HepG2 (cell line): ENCODE results near the gene PDSS2. TPM values are rescaled to one million over a fixed set of nuclear protein-coding genes. Genes with fewer than 3 reads are reported as not detected.
A peak's percentile ranks its signal among the peaks of the same experiment; 100 is the strongest.

Experiments used
- ATF5 ChIP-seq: sonication (generic); formaldehyde crosslinking; IDR thresholded peaks from 2 replicates; pipeline ENCODE4 v1.4.0; 2020; ENCODE audit warnings: mild to moderate bottlenecking, low read depth, missing genetic modification reagents
- BRD4 ChIP-seq: sonication (generic); formaldehyde crosslinking; IDR thresholded peaks from 2 replicates; pipeline ENCODE4 v1.4.0; 2020; ENCODE audit warnings: missing genetic modification reagents
- EZH2 ChIP-seq: conservative IDR thresholded peaks from 2 replicates; pipeline ENCODE4 v1.6.1; 2012; ENCODE audit warnings: mild to moderate bottlenecking, low read depth, low read length, moderate library complexity
- FOXO1 ChIP-seq: sonication (generic); formaldehyde crosslinking; IDR thresholded peaks from 2 replicates; pipeline ENCODE4 v1.4.0; 2020; ENCODE audit warnings: missing genetic modification reagents
- HBP1 ChIP-seq: IDR thresholded peaks from 2 replicates; pipeline ENCODE4 v1.6.1; 2016; ENCODE audit warnings: low read depth, control low read depth
- HOXA9 ChIP-seq: sonication (generic); formaldehyde crosslinking; IDR thresholded peaks from 2 replicates; pipeline ENCODE4 v1.8.1; 2022; ENCODE audit warnings: missing genetic modification reagents, mild to moderate bottlenecking, moderate library complexity, borderline replicate concordance
- PITX1 ChIP-seq: sonication (generic); formaldehyde crosslinking; IDR thresholded peaks from 2 replicates; pipeline ENCODE4 v1.5.1; 2020; ENCODE audit warnings: mild to moderate bottlenecking, missing genetic modification reagents
- PRPF4 ChIP-seq: fragments of 200-400 bp; formaldehyde crosslinking; IDR thresholded peaks from 2 replicates; pipeline ENCODE4 v1.6.1; 2016; ENCODE audit warnings: low read length, low read depth; ENCODE audit not compliant: poor library complexity, severe bottlenecking
- RFXAP ChIP-seq: sonication (generic); formaldehyde crosslinking; IDR thresholded peaks from 2 replicates; pipeline ENCODE4 v1.4.0; 2020; ENCODE audit warnings: missing genetic modification reagents, borderline replicate concordance
- SALL1 ChIP-seq: sonication (generic); formaldehyde crosslinking; IDR thresholded peaks from 2 replicates; pipeline ENCODE4 v1.8.0; 2022; ENCODE audit warnings: mild to moderate bottlenecking, missing genetic modification reagents
- ZEB1 ChIP-seq: IDR thresholded peaks from 2 replicates; pipeline ENCODE4 v1.6.1; 2012; ENCODE audit warnings: mild to moderate bottlenecking, low read depth, inconsistent platforms; ENCODE audit not compliant: insufficient replicate concordance
- ZMYM3 ChIP-seq: sonication (generic); formaldehyde crosslinking; IDR thresholded peaks from 2 replicates; pipeline ENCODE4 v1.5.1; 2020; ENCODE audit warnings: mild to moderate bottlenecking, missing genetic modification reagents
- ZNF230 ChIP-seq: sonication (generic); formaldehyde crosslinking; IDR thresholded peaks from 2 replicates; pipeline ENCODE4 v1.4.0; 2020; ENCODE audit warnings: mild to moderate bottlenecking, missing genetic modification reagents
- ZNF350 ChIP-seq: sonication (generic); formaldehyde crosslinking; IDR thresholded peaks from 2 replicates; pipeline ENCODE4 v1.4.0; 2020; ENCODE audit warnings: mild to moderate bottlenecking, low read depth, missing genetic modification reagents, borderline replicate concordance
- ZNF354B ChIP-seq: sonication (generic); formaldehyde crosslinking; IDR thresholded peaks from 2 replicates; pipeline ENCODE4 v1.8.0; 2022; ENCODE audit warnings: mild to moderate bottlenecking, missing genetic modification reagents
- ZNF552 ChIP-seq: sonication (generic); formaldehyde crosslinking; IDR thresholded peaks from 2 replicates; pipeline ENCODE4 v1.9.0; 2022; ENCODE audit warnings: missing genetic modification reagents, mild to moderate bottlenecking, borderline replicate concordance
- polyA plus RNA-seq, 8 experiments: library from polyadenylated mRNA; depleted of rRNA in 3 of 8; stranded (reverse) in 7 of 8; unstranded in 1 of 8; fragments of >200 nt; fragmentation: Illumina TruSeq in 4 of 8; extraction: Trizol in 4 of 8; gene quantifications; 2 replicates each; pipeline versions ENCODE4 v1.2.1 to v1.2.3, GENCODE V29; 2011 to 2016; ENCODE audit warnings: low read depth in 4 of 8, missing spikeins in 1 of 8, mixed read lengths in 1 of 8; ENCODE audit not compliant: insufficient read depth in 1 of 8
- total RNA-seq, 5 experiments: library from RNA; depleted of rRNA; stranded (reverse); fragments of >200 nt; fragmentation: Illumina TruSeq; extraction: Trizol; gene quantifications; 2 replicates each; pipeline ENCODE4 v1.2.3, GENCODE V29; 2016; ENCODE audit warnings: low read depth in 1 of 5
- TF ChIP-seq, protein P1 (sequence below): IDR thresholded peaks from 2 replicates; pipeline ENCODE4 v1.6.1; 2012; ENCODE audit warnings: low read length, improper control_type of control experiment
- TF ChIP-seq, protein P2 (sequence below): sonication (generic); formaldehyde crosslinking; IDR thresholded peaks from 2 replicates; pipeline ENCODE4 v1.5.0; 2020; ENCODE audit warnings: mild to moderate bottlenecking, missing genetic modification reagents, borderline replicate concordance

PDSS2 gene
- total and polyA plus RNA-seq, 2 of the 13 experiments (the other 11 are each of a cell fraction or from before 2014, with no cell fraction given) = 16.2 to 17.0 TPM

DNA sequence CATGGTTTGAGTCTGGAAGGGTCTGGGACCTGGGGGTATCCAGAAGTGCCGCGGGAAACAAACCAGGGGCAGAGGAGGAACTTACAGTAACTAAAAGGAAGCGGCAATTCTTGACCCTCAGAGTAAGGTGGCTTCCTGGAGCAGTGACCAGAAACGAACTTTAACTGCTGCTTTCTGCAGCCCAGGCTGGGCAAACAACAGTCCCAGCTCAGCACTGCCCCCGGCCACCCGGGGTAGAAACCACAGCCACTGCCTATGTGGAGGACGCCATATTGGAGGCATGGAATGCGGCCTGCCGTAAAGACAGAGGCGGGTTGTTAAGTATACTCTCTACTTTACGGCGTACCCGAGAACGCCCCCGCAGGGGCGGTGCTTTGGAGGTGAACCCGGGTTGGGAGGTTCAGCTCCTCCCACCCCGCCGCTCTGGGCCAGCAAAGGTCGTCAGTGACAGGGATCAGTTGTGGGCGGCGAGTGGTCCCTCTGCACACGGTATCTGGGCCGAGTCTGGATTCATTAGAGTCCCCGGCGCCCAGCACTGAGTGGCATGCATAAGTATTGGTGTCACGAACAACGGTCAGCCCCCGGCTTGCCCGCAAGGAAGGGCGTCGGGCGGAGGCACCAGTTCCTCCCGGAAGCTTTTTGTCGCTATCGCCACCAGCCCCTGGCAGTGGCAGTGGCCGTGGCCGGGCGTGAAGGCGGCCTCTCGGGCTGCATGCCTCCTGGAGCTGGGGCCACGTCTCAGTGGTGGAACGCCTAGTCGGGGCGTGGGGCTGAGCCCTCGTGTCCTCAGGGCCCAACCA is at the start of gene PDSS2 (continued):
- peak; percentile 86; the same call in 1 of the 2 replicates for TF ChIP-seq HBP1
- peak; percentile 34 for TF ChIP-seq ZEB1
- TF ChIP-seq, protein P1, sequence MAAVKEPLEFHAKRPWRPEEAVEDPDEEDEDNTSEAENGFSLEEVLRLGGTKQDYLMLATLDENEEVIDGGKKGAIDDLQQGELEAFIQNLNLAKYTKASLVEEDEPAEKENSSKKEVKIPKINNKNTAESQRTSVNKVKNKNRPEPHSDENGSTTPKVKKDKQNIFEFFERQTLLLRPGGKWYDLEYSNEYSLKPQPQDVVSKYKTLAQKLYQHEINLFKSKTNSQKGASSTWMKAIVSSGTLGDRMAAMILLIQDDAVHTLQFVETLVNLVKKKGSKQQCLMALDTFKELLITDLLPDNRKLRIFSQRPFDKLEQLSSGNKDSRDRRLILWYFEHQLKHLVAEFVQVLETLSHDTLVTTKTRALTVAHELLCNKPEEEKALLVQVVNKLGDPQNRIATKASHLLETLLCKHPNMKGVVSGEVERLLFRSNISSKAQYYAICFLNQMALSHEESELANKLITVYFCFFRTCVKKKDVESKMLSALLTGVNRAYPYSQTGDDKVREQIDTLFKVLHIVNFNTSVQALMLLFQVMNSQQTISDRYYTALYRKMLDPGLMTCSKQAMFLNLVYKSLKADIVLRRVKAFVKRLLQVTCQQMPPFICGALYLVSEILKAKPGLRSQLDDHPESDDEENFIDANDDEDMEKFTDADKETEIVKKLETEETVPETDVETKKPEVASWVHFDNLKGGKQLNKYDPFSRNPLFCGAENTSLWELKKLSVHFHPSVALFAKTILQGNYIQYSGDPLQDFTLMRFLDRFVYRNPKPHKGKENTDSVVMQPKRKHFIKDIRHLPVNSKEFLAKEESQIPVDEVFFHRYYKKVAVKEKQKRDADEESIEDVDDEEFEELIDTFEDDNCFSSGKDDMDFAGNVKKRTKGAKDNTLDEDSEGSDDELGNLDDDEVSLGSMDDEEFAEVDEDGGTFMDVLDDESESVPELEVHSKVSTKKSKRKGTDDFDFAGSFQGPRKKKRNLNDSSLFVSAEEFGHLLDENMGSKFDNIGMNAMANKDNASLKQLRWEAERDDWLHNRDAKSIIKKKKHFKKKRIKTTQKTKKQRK = no peak
- peak; percentile 81 for TF ChIP-seq ZNF350 (CRISPR knock-in tag)
- 0 out of 2 replicates have a peak, but pooled peaks have one; percentile 14 for TF ChIP-seq ZNF354B
- no peak for TF ChIP-seq EZH2
- TF ChIP-seq HOXA9 (CRISPR knock-in tag) = 0 out of 2 replicates have a peak, but pooled peaks have one; percentile 69
- TF ChIP-seq SALL1 (CRISPR knock-in tag) = peak; percentile 83
- TF ChIP-seq FOXO1 (CRISPR knock-in tag) = 0 out of 2 replicates have a peak, but pooled peaks have one; percentile 17
- 0 out of 2 replicates have a peak, but pooled peaks have one; percentile 13 for TF ChIP-seq ZMYM3 (CRISPR knock-in tag)
- peak; percentile 80 for TF ChIP-seq BRD4 (CRISPR knock-in tag)
- TF ChIP-seq PRPF4 = no peak
- no peak; the same call in 1 of the 2 replicates for TF ChIP-seq ATF5 (CRISPR knock-in tag)
- TF ChIP-seq ZNF552 (CRISPR knock-in tag) = peak; percentile 66; the same call in 1 of the 2 replicates
- TF ChIP-seq RFXAP (CRISPR knock-in tag) = no peak; the same call in 1 of the 2 replicates
- peak; percentile 84 for TF ChIP-seq PITX1 (CRISPR knock-in tag)
- peak; percentile 92 for TF ChIP-seq ZNF230 (CRISPR knock-in tag)
- TF ChIP-seq, protein P2, sequence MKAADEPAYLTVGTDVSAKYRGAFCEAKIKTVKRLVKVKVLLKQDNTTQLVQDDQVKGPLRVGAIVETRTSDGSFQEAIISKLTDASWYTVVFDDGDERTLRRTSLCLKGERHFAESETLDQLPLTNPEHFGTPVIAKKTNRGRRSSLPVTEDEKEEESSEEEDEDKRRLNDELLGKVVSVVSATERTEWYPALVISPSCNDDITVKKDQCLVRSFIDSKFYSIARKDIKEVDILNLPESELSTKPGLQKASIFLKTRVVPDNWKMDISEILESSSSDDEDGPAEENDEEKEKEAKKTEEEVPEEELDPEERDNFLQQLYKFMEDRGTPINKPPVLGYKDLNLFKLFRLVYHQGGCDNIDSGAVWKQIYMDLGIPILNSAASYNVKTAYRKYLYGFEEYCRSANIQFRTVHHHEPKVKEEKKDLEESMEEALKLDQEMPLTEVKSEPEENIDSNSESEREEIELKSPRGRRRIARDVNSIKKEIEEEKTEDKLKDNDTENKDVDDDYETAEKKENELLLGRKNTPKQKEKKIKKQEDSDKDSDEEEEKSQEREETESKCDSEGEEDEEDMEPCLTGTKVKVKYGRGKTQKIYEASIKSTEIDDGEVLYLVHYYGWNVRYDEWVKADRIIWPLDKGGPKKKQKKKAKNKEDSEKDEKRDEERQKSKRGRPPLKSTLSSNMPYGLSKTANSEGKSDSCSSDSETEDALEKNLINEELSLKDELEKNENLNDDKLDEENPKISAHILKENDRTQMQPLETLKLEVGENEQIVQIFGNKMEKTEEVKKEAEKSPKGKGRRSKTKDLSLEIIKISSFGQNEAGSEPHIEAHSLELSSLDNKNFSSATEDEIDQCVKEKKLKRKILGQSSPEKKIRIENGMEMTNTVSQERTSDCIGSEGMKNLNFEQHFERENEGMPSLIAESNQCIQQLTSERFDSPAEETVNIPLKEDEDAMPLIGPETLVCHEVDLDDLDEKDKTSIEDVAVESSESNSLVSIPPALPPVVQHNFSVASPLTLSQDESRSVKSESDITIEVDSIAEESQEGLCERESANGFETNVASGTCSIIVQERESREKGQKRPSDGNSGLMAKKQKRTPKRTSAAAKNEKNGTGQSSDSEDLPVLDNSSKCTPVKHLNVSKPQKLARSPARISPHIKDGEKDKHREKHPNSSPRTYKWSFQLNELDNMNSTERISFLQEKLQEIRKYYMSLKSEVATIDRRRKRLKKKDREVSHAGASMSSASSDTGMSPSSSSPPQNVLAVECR (CRISPR knock-in tag) = peak; percentile 77; the same call in 1 of the 2 replicates
